SK-N-SH treated with all-trans-retinoic acid at 6 μM for 48 hours (cell line): ENCODE results near the gene UIMC1.

Experiments
- ATAC-seq: fragments of 200-7000 bp; cut with Tn5 transposase; 3 replicates; pipeline ENCODE4 v1.9.1; 2020; ENCODE audit warnings: mild to moderate bottlenecking, moderate library complexity
- ARNTL ChIP-seq: fragments of 450-650 bp; formaldehyde crosslinking; IDR thresholded peaks from 2 replicates; pipeline ENCODE4 v1.5.0; 2020; ENCODE audit warnings: low read depth, mild to moderate bottlenecking, moderate library complexity, borderline replicate concordance
- BACH2 ChIP-seq: fragments of 250-450 bp; sonication (Bioruptor Pico); IDR thresholded peaks from 2 replicates; pipeline ENCODE4 v1.9.0; 2021; ENCODE audit warnings: mild to moderate bottlenecking, borderline replicate concordance
- CREB5 ChIP-seq: fragments of 250-450 bp; sonication (Bioruptor Pico); IDR thresholded peaks from 2 replicates; pipeline ENCODE4 v1.5.1; 2020; ENCODE audit warnings: low read depth, mild to moderate bottlenecking, moderate library complexity
- CSDC2 ChIP-seq: fragments of 250-450 bp; sonication (Bioruptor Pico); IDR thresholded peaks from 2 replicates; pipeline ENCODE4 v1.5.0; 2020; ENCODE audit warnings: mild to moderate bottlenecking, moderate library complexity
- CSRNP3 ChIP-seq: fragments of 250-450 bp; sonication (Bioruptor Pico); IDR thresholded peaks from 2 replicates; pipeline ENCODE4 v1.5.1; 2021; ENCODE audit warnings: mild to moderate bottlenecking, moderate library complexity
- ESRRG ChIP-seq: fragments of 250-450 bp; sonication (Bioruptor Pico); IDR thresholded peaks from 2 replicates; pipeline ENCODE4 v1.6.1; 2021; ENCODE audit warnings: mild to moderate bottlenecking
- ISL1 ChIP-seq: fragments of 250-450 bp; sonication (Bioruptor Pico); IDR thresholded peaks from 2 replicates; pipeline ENCODE4 v2.1.2; 2022; ENCODE audit warnings: mild to moderate bottlenecking, moderate library complexity
- OSR1 ChIP-seq: fragments of 250-450 bp; sonication (Bioruptor Pico); IDR thresholded peaks from 2 replicates; pipeline ENCODE4 v1.8.0; 2022; ENCODE audit warnings: moderate library complexity, mild to moderate bottlenecking, inconsistent platforms
- PATZ1 ChIP-seq: fragments of 250-450 bp; sonication (Bioruptor Pico); IDR thresholded peaks from 2 replicates; pipeline ENCODE4 v1.8.0; 2020; ENCODE audit warnings: mild to moderate bottlenecking, moderate library complexity, borderline replicate concordance
- POU6F1 ChIP-seq: fragments of 250-450 bp; sonication (Bioruptor Pico); IDR thresholded peaks from 2 replicates; pipeline ENCODE4 v1.8.0; 2021; ENCODE audit warnings: low read depth, mild to moderate bottlenecking, moderate library complexity, borderline replicate concordance
- PPARA ChIP-seq: fragments of 250-450 bp; sonication (Bioruptor Pico); IDR thresholded peaks from 2 replicates; pipeline ENCODE4 v1.5.0; 2020; ENCODE audit warnings: mild to moderate bottlenecking, borderline replicate concordance
- RARB ChIP-seq: fragments of 250-450 bp; sonication (Bioruptor Pico); IDR thresholded peaks from 2 replicates; pipeline ENCODE4 v1.8.0; 2021; ENCODE audit warnings: mild to moderate bottlenecking, moderate library complexity
- SNAI2 ChIP-seq: fragments of 250-450 bp; sonication (Bioruptor Pico); IDR thresholded peaks from 2 replicates; pipeline ENCODE4 v1.5.0; 2020; ENCODE audit warnings: mild to moderate bottlenecking, moderate library complexity
- TCF4 ChIP-seq: fragments of 250-450 bp; sonication (Bioruptor Pico); IDR thresholded peaks from 2 replicates; pipeline ENCODE4 v1.8.0; 2021; ENCODE audit warnings: mild to moderate bottlenecking, moderate library complexity, borderline replicate concordance
- TOX ChIP-seq: fragments of 250-450 bp; sonication (Bioruptor Pico); IDR thresholded peaks from 2 replicates; pipeline ENCODE4 v1.8.0; 2021; ENCODE audit warnings: mild to moderate bottlenecking, moderate library complexity, borderline replicate concordance
- TSHZ2 ChIP-seq: fragments of 250-450 bp; sonication (Bioruptor Pico); IDR thresholded peaks from 2 replicates; pipeline ENCODE4 v1.5.0; 2020; ENCODE audit warnings: mild to moderate bottlenecking, moderate library complexity
- ZC3H10 ChIP-seq: fragments of 250-450 bp; sonication (Bioruptor Pico); IDR thresholded peaks from 2 replicates; pipeline ENCODE4 v1.5.1; 2021; ENCODE audit warnings: mild to moderate bottlenecking, moderate library complexity
- ZFP3 ChIP-seq: fragments of 250-450 bp; sonication (Bioruptor Pico); IDR thresholded peaks from 2 replicates; pipeline ENCODE4 v1.5.0; 2020; ENCODE audit warnings: mild to moderate bottlenecking, moderate library complexity
- ZFP30 ChIP-seq: fragments of 450-650 bp; formaldehyde crosslinking; IDR thresholded peaks from 2 replicates; pipeline ENCODE4 v1.5.0; 2022; ENCODE audit warnings: mild to moderate bottlenecking, moderate library complexity
- ZNF565 ChIP-seq: fragments of 450-650 bp; formaldehyde crosslinking; conservative IDR thresholded peaks from 2 replicates; pipeline ENCODE4 v1.5.0; 2020; ENCODE audit warnings: low read depth, mild to moderate bottlenecking, moderate library complexity
- ZNF70 ChIP-seq: fragments of 450-650 bp; formaldehyde crosslinking; IDR thresholded peaks from 2 replicates; pipeline ENCODE4 v1.5.0; 2020; ENCODE audit warnings: mild to moderate bottlenecking, moderate library complexity
- ZNF8 ChIP-seq: fragments of 450-650 bp; formaldehyde crosslinking; IDR thresholded peaks from 2 replicates; pipeline ENCODE4 v1.5.0; 2020; ENCODE audit warnings: mild to moderate bottlenecking, moderate library complexity

UIMC1 gene

GRCh38 chr5:176943816-176944215 is 62.8 kb downstream of the UIMC1 start (continued):
- no peak for TF ChIP-seq CREB5 (CRISPR knock-in tag)
- TF ChIP-seq ZFP30 (CRISPR knock-in tag): no peak

GRCh38 chr5:176941951-176942350 is 64.6 kb downstream of the UIMC1 start:
- ATAC-seq: no peak
- TF ChIP-seq ZNF8 (CRISPR knock-in tag): no peak
- no peak for TF ChIP-seq TSHZ2 (CRISPR knock-in tag)
- TF ChIP-seq ZFP3: no peak
- TF ChIP-seq POU6F1 (CRISPR knock-in tag): no peak
- no peak for TF ChIP-seq RARB (CRISPR knock-in tag)
- TF ChIP-seq ESRRG (CRISPR knock-in tag): no peak
- no peak for TF ChIP-seq PATZ1 (CRISPR knock-in tag)
- no peak for TF ChIP-seq PPARA (CRISPR knock-in tag)
- no peak for TF ChIP-seq CSDC2 (CRISPR knock-in tag)
- TF ChIP-seq BACH2 (CRISPR knock-in tag): no peak
- no peak for TF ChIP-seq ZNF565
- TF ChIP-seq OSR1 (CRISPR knock-in tag): no peak
- no peak for TF ChIP-seq CSRNP3
- TF ChIP-seq ARNTL: no peak
- TF ChIP-seq, all 23 proteins: peak for 0

GRCh38 chr5:176938472-176938871 is 68.1 kb downstream of the UIMC1 start:
- no peak for ATAC-seq
- TF ChIP-seq OSR1 (CRISPR knock-in tag) (no peak), ZNF70 (no peak), TCF4 (no peak), ESRRG (CRISPR knock-in tag) (no peak), ZFP3 (no peak), PPARA (CRISPR knock-in tag) (no peak), ISL1 (no peak), ZC3H10 (CRISPR knock-in tag) (no peak)

- TF ChIP-seq SNAI2 (CRISPR knock-in tag) (no peak), ZC3H10 (CRISPR knock-in tag) (no peak), BACH2 (CRISPR knock-in tag) (no peak), TOX (CRISPR knock-in tag) (no peak), POU6F1 (CRISPR knock-in tag) (no peak), ZFP3 (no peak), ARNTL (no peak), PATZ1 (CRISPR knock-in tag) (no peak), OSR1 (CRISPR knock-in tag) (no peak)
- ATAC-seq: no peak
These were observed 71.6 kb downstream of the UIMC1 start for GRCh38 chr5:176935017-176935416.
